Fibroblast of skin of right biceps (primary cell): ENCODE measurements around the gene XPNPEP1.
"Not testable (repeated sequence)": the region's sequence is repeated elsewhere in the genome, so short reads cannot be mapped to it uniquely, and the experiment has no call there.

ENCODE experiments used
- DNase-seq: peaks from one replicate; pipeline ENCODE4 v3.0.0-alpha.2; 2013

The XPNPEP1 gene

DNA sequence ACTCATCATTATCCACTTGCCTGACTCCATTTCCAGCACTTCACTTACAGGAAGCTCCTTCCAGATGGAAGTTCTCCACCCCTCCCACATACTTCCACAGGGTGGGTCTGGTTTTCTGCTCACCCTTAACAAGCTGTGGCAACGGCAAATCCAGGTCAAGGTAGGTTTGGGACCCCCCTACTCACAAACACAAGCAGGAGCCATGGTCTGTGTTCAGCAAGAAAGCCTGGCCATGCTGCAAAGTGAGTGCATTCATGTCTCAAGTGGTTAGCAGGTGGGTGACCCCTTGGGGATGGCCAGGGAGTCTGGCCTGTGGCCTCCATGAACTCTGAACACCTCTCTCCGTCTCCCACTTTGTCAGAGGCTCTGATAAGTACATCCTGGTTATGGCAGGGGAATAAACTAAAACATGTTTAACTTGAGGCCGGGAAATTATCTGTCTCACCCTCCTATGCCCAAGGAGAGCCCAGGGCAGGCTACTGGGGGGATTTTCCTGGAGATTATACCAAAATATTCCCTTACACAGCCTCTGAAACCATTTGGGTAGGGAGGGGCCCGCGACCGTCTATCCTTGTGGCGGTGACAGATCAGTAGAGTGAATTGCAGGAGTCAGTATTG lies 844 bp downstream of the XPNPEP1 start:
- no peak for DNase-seq

DNA sequence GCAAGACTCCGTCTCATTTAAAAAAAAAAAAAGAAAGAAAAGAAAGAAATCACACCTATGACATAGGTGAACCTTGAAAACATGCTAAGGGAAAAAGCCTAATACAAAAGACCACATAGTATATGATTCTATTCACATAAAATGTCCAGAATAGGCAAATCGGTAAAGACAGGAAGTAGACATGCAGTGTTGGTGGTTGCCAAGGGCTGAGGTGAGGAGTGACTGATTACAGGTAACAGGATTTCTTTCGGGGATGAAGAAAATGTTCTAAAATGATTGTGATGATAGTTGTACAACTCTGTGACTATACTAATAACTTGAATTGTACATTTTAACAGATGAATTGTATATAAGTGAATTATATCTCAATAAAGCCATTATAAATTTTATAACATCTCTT lies 3.3 kb downstream of the XPNPEP1 start:
- no peak for DNase-seq

- no peak for DNase-seq
Observed at GRCh38 chr10:109919220-109919619, 4.1 kb downstream of the XPNPEP1 start.

GRCh38 chr10:109918707-109919106 lies 4.6 kb downstream of the XPNPEP1 start:
- not testable (repeated sequence) for DNase-seq

DNA sequence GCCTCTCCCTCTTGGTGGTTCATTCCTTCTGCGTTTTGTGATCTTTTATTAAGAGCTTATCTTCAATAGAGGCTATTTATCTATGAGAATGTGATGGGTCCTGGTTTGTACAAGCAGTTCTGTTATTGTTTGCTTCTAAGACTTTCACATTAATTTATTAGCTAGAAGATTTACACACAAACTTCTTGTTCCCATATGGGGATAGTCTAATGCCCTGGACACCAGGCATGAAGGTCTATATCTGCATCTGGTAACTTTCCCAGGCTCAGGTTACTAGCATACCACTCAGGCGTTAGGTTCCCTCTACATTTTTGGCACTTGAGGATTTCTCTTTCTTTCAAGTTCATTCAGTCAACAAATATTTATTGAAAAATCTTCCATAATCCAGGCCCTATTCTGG lies 7.7 kb downstream of the XPNPEP1 start:
- DNase-seq = no peak

DNA sequence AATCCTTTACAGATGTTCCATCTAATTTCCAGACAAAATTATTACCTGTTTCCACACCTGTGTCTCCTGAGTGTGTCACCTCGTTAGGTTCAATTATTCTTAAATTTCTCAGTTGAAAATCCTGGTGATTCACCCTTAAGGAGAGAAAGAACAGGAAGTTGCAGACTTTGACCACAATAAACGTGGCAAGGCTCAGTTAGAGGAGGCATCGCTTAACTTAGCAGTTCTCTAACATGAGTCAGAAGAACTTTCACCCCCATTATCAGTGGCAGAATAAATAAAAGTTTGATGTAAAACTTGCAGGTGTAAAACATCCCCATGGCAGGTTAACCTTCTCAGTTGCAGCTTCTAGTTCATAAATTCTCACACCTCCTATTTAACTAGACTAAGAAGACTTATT lies 8.3 kb downstream of the XPNPEP1 start:
- peak; percentile 74 for DNase-seq

DNA sequence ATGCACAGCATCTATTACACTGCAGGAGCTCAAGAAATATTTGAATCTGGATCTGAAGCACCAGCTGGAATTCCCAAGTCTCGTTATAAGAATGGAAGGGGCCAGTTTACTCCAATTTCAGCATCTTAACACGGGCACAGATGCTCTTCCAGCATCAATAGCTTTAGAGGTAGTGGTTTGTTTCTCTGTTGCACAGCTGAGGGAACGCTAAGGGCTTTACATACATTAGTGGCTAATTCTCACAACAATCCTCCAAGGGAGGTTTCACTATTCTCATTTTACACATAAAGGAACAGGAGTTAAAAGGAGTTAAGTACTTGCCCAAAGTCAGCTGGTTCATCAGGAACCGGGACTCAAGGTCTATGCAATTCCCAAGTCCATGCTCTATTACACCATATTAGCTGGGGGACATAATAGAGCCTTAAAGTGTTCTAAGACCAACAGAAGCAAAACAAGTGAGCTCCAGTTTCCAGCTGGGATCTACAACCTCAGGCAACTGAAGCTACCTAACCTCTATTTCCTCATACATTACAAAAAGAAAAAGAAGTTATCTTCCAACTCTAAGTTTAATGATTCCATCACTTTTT lies 9.9 kb downstream of the XPNPEP1 start:
- DNase-seq = no peak

- peak; percentile 66 for DNase-seq
Observed at GRCh38 chr10:109912335-109913281, 10.7 kb downstream of the XPNPEP1 start.

DNA sequence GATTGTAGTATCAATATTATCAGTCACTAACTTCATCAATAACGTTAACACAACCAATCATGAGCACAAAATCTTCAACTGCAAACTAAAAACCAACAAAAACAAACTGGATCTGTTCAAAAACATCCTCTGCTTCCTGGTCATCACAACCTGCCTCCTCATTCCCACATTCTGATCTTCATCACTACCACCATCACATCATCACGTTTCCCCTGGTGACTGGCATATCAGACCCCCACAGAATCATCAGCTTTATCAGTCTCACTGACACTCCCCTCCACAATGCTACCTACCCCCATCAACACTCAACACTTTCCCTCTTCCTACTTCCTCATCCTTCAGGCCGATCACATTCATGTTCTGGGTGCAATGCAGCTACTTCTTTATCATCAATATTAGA lies 11.4 kb downstream of the XPNPEP1 start:
- no peak for DNase-seq

GRCh38 chr10:109906316-109906715 lies 17.0 kb downstream of the XPNPEP1 start:
- no peak for DNase-seq

DNA sequence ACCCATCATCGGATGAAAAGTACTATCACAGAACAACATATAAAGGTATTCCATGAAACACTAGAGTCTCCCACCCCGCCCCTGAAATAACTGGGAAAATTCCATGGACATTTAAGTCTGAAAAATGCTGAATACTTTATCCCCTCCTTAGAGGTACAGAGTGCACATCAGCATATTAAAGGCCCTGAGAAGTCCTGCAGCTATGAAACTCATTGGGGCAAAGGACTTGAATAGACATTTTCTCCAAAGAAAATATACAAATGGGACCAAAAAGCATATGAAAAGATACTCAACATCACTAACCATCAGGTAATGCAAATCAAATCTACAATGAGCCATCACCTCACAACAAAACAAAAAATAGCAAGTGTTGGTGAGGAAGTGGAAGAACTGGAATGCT lies 18.9 kb downstream of the XPNPEP1 start:
- DNase-seq = no peak

DNA sequence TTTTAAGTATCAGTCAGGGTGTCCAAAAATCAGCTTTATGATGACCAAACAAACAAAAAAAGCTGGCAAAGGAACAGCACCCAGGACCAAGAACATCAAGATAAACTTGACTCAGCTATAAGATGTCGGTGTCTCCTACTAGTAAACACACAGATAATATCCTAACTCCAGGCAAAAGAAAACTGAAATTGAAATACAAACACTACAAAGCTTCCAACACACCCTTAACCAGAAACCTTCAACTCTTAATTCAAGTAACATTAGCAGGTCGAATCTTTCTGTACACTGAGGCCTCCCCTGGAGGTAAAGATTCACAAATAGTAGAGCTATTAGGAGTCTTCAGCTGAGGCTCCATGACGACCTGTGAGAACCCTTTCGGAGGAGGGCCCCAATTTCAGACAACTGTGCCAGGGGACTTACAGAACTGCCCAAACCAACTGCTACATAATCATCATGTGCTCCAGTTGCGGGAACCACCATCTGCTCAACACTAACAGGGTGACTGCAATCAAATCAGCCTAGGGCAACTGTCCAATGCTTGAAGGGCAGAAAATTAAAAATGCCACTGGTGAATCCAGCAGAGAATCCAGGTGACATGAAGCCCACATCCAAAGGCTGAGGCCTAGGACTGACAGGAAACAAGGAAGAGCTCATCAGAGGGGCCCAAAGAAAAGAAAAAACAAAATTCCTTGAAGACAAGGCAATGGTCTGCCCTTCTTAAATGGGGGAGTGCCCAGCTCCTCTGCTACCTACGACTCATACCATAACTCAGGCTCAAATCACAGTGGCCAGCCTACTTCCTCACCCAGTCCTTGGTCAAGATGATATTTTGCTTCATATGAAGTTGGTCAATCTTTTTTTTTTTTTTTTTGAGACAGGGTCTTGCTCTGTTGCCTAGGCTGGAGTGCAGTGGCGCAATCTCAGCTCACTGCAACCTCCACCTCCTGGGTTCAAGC lies 20.0 kb downstream of the XPNPEP1 start:
- DNase-seq = peak; percentile 17

- DNase-seq = peak; percentile 51
Observed at GRCh38 chr10:109899356-109900331, 23.7 kb downstream of the XPNPEP1 start.

GRCh38 chr10:109898666-109899355 lies 24.5 kb downstream of the XPNPEP1 start:
- DNase-seq = no peak

DNA sequence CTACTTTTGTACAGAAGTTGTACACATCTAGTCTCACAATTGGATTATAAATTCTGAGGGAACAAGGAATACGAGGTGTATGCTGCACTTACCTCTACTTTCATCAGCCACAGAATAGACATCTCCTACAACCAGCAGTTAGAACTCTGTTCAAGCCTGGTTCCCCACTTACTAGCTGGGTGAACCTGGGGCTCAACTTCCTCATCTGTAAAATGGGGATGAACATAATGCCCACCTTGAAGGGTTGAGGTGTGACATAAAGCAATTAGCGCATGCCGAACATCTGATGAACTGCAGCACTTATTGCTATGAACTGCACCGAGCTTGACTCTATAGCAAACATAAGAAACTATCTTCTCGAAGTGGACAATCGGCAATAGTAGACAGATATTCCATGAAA lies 25.3 kb downstream of the XPNPEP1 start:
- DNase-seq = no peak

DNA sequence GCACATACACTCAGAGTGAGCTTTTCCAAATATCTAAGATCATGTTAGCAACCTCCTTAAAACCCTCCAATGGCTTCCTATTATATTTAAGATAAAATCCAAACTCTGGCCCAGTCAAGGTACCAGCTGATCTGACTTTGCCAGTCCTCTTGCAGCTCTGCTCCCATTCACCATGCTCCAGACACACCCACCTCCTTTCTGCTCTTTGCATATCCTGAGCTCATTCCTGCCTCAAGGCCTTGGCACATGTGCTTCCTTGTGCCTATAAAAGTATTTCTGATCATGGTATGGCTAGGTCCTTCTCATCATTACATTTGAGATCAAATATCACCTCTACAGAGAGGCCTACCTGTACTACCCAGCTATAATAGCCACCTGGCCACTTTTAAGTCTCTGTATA lies 27.5 kb downstream of the XPNPEP1 start:
- DNase-seq = no peak

GRCh38 chr10:109895095-109895818 lies 28.1 kb downstream of the XPNPEP1 start:
- no peak for DNase-seq

DNA sequence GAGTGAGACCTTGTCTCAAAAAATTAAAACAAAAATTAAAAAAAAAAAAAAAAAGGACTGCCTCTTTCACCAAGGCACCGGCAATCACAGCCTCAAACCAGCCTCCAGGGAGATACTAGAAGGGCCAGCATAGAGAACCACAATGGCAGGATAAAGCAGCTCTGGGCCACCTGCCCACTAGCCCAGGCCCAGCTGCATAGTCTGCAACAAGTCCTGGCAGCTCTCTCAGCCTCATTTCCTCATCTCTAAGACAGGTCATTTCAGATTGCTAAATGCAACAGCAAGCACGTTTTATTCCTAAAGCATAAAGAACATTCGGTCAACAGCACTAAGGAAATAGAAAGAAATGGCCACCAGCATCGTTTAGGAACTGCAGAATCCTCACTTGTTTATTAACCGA lies 28.8 kb downstream of the XPNPEP1 start:
- DNase-seq = no peak

- no peak for DNase-seq
Observed at GRCh38 chr10:109893386-109893785, 29.9 kb downstream of the XPNPEP1 start.

GRCh38 chr10:109892931-109893330 lies 30.4 kb downstream of the XPNPEP1 start:
- DNase-seq = peak; percentile 75
